ENCODE measurements around the gene HLCS. TPM values are rescaled to one million over a fixed set of nuclear protein-coding genes. Genes with fewer than 3 reads are reported as not detected.

Gene HLCS
- total and polyA plus RNA-seq, 10 of the 15 experiments (the other 5 are each of a cell fraction or from before 2014, with no cell fraction given): 1.5 to 12.7 (median 9.6) TPM

DNA sequence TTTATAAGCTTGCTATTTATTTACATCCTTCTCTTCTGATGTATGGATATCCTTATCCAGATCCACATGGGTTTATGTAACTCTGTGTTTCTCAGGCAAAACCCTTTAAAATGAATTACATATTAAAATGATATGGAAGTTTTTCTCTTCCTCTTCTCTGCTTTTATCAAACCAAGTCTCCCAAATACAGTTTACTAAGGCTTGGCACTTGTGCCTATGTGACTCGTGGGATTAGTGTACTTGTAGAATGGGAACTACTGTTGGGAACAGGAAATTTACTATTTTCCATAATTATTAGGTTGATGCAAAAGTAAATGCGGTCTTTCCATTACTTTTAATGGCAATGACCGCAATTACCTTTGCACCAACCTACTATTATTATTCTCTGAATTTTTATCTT, 252.7 kb downstream of the HLCS start:
- no peaks in the 10 kb centered on the region for H3K36me3 ChIP-seq (ENCODE audit: control insufficient read depth in 2 of 2, insufficient read depth in 2 of 2, low read length in 1 of 2)

More for the DNA sequence above, 252.7 kb downstream of the HLCS start:
- RAD21 ChIA-PET (ENCODE audit: unreplicated experiment): no interaction called here
- DNase-seq (ENCODE audit: low read depth, low spot score) (no peak), ATAC-seq (no peak), FAIRE-seq (no peak)
- no peak overlapping the region for H3K4me2 ChIP-seq (ENCODE audit: control insufficient read depth, insufficient read depth)
- no peak overlapping the region for H3K4me3 ChIP-seq
- H4K20me1 ChIP-seq (ENCODE audit: control insufficient read depth, insufficient read depth): no peaks in the 10 kb centered on the region
- CTCF ChIA-PET: no interaction called here
- BruUV-seq (replicated peaks): no TSS peak
- no peak overlapping the region for H3K9ac ChIP-seq (ENCODE audit: control insufficient read depth, insufficient read depth, low read length)
- in situ Hi-C loops (cut with MboI): no loop called here
- no peaks in the 10 kb centered on the region for H3K9me3 ChIP-seq (replicated peaks; ENCODE audit: control insufficient read depth, insufficient read depth, low read length)
- 41% methylated on average over 3 of the region's 3 CpGs for WGBS (ENCODE audit: insufficient coverage, insufficient replicate concordance, low lambda C conversion rate, missing lambda C conversion rate)
- no peaks in the 10 kb centered on the region for H3K79me2 ChIP-seq (ENCODE audit: control insufficient read depth, insufficient read depth, low read length)
- no peak overlapping the region for H2AFZ ChIP-seq (ENCODE audit: control insufficient read depth, low read depth, low read length)
- H3K27me3 ChIP-seq (replicated peaks in 1 of 2; ENCODE audit: control insufficient read depth in 2 of 2, insufficient read depth in 2 of 2, low read length in 1 of 2): peaks cover 4 to 12% of the 10 kb centered on the region in 2 experiments
- H3K4me1 ChIP-seq (ENCODE audit: control insufficient read depth, insufficient read depth, low read length): no peaks in the 10 kb centered on the region
- SMC1A ChIA-PET (ENCODE audit: uncharacterized antibody, unreplicated experiment): no interaction called here
- H3K27ac ChIP-seq (ENCODE audit: control insufficient read depth, insufficient read depth): no peak overlapping the region
- intact Hi-C loops (cut with micrococcal nuclease; ENCODE audit: unreplicated experiment): no loop called here
- TF ChIP-seq NBN (IDR thresholded peaks at IDR 0.05): no peak
- no peak for TF ChIP-seq HDAC6 (IDR thresholded peaks at IDR 0.05; ENCODE audit: unreplicated experiment)
- TF ChIP-seq SUPT20H (IDR thresholded peaks at IDR 0.05; ENCODE audit: borderline replicate concordance, control insufficient read depth, low read depth, low read length): no peak
- TF ChIP-seq FOXK2 (IDR thresholded peaks at IDR 0.05): no peak
- TF ChIP-seq LARP7 (IDR thresholded peaks at IDR 0.05): no peak
- TF ChIP-seq NFYB (IDR thresholded peaks at IDR 0.05; ENCODE audit: insufficient read depth, low read depth, low read length): no peak
- TF ChIP-seq, protein P1, sequence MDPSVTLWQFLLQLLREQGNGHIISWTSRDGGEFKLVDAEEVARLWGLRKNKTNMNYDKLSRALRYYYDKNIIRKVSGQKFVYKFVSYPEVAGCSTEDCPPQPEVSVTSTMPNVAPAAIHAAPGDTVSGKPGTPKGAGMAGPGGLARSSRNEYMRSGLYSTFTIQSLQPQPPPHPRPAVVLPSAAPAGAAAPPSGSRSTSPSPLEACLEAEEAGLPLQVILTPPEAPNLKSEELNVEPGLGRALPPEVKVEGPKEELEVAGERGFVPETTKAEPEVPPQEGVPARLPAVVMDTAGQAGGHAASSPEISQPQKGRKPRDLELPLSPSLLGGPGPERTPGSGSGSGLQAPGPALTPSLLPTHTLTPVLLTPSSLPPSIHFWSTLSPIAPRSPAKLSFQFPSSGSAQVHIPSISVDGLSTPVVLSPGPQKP (IDR thresholded peaks at IDR 0.05; ENCODE audit: low read depth, low read length): no peak
- TF ChIP-seq CBFB (IDR thresholded peaks at IDR 0.05; ENCODE audit: low read depth): no peak
- TF ChIP-seq, protein P2, sequence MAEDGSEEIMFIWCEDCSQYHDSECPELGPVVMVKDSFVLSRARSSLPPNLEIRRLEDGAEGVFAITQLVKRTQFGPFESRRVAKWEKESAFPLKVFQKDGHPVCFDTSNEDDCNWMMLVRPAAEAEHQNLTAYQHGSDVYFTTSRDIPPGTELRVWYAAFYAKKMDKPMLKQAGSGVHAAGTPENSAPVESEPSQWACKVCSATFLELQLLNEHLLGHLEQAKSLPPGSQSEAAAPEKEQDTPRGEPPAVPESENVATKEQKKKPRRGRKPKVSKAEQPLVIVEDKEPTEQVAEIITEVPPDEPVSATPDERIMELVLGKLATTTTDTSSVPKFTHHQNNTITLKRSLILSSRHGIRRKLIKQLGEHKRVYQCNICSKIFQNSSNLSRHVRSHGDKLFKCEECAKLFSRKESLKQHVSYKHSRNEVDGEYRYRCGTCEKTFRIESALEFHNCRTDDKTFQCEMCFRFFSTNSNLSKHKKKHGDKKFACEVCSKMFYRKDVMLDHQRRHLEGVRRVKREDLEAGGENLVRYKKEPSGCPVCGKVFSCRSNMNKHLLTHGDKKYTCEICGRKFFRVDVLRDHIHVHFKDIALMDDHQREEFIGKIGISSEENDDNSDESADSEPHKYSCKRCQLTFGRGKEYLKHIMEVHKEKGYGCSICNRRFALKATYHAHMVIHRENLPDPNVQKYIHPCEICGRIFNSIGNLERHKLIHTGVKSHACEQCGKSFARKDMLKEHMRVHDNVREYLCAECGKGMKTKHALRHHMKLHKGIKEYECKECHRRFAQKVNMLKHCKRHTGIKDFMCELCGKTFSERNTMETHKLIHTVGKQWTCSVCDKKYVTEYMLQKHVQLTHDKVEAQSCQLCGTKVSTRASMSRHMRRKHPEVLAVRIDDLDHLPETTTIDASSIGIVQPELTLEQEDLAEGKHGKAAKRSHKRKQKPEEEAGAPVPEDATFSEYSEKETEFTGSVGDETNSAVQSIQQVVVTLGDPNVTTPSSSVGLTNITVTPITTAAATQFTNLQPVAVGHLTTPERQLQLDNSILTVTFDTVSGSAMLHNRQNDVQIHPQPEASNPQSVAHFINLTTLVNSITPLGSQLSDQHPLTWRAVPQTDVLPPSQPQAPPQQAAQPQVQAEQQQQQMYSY (CRISPR knock-in tag; IDR thresholded peaks at IDR 0.05): no peak
- TF ChIP-seq, protein P3, sequence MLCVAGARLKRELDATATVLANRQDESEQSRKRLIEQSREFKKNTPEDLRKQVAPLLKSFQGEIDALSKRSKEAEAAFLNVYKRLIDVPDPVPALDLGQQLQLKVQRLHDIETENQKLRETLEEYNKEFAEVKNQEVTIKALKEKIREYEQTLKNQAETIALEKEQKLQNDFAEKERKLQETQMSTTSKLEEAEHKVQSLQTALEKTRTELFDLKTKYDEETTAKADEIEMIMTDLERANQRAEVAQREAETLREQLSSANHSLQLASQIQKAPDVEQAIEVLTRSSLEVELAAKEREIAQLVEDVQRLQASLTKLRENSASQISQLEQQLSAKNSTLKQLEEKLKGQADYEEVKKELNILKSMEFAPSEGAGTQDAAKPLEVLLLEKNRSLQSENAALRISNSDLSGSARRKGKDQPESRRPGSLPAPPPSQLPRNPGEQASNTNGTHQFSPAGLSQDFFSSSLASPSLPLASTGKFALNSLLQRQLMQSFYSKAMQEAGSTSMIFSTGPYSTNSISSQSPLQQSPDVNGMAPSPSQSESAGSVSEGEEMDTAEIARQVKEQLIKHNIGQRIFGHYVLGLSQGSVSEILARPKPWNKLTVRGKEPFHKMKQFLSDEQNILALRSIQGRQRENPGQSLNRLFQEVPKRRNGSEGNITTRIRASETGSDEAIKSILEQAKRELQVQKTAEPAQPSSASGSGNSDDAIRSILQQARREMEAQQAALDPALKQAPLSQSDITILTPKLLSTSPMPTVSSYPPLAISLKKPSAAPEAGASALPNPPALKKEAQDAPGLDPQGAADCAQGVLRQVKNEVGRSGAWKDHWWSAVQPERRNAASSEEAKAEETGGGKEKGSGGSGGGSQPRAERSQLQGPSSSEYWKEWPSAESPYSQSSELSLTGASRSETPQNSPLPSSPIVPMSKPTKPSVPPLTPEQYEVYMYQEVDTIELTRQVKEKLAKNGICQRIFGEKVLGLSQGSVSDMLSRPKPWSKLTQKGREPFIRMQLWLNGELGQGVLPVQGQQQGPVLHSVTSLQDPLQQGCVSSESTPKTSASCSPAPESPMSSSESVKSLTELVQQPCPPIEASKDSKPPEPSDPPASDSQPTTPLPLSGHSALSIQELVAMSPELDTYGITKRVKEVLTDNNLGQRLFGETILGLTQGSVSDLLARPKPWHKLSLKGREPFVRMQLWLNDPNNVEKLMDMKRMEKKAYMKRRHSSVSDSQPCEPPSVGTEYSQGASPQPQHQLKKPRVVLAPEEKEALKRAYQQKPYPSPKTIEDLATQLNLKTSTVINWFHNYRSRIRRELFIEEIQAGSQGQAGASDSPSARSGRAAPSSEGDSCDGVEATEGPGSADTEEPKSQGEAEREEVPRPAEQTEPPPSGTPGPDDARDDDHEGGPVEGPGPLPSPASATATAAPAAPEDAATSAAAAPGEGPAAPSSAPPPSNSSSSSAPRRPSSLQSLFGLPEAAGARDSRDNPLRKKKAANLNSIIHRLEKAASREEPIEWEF (IDR thresholded peaks at IDR 0.05; ENCODE audit: insufficient replicate concordance, low read depth, low read length): no peak
- no peak for TF ChIP-seq CREB1 (IDR thresholded peaks at IDR 0.05; ENCODE audit: low read depth)
- POLR2A ChIA-PET: no interaction called here

Data from GM12878 (cell line).